COLO829 (cell line): ENCODE data around the gene MBD5.
A peak's percentile ranks its signal among the peaks of the same experiment; 100 is the strongest.
"Not testable (repeated sequence)": the region's sequence is repeated elsewhere in the genome, so short reads cannot be mapped to it uniquely, and the experiment has no call there.

Experiments
- DNase-seq: peaks from one replicate; pipeline ENCODE4 v3.0.0; 2012; ENCODE audit warnings: low spot score

Gene MBD5

DNA sequence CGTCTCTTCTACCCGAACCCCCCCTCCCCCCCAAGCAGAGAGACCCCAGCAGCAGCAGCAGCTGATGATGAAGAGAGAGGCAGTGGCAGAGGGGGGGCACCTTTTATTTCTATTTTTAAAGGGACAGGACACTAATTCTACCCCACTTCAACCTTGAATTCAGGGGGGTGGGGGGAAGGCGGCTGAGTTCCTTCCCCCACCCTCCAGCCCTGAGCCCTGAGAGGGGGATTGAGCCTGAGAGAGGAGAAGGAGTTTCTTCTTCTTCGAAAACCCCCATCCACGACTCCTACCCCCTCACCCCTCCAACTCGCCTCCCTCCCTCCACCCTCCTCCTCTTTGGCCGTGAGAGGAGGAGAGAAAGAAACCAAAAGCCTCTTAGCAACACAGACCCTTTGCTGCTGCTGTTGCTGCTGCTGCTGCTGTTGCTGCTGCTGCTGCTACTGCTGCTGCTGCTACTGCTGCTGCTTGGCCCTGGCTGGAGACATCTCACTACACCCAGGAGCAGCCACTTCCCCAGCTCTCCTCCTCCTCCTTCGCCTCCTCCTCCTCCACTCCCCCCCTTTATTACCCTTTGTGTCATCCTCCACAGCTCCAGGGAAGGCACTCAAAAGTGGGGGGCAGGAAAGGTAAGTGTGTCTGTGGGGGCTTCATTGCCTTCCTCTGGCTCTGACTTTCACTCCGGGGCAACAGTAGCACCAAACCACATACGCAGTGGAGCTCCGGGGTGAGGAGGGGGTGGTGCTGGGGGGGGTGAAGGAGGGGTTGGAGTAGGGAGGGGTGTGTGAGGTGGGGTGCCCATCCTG is at the start of gene MBD5:
Gene MBD5, plus strand, starts transcription at position 33 of the 803 bp plus-strand sequence.
- DNase-seq = peak; percentile 33

DNA sequence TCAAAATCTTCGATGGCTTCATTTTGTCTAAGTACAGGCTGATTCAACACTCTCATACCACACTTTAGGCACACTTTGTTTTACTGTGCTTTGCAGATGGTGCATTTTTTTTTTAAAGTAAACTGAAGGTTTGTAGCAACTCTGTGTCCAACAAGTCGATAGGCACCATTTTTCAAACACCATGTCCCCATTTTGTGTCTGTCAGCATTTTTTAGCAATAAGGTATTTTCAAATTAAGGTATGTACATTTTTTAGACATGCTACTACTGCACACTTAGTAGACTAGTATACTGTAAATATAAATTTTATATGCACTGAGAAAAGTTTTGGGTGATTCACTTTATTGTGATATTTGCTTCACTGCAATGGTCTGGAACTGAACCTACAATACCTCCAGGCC is 44.8 kb upstream of the MBD5 start:
- DNase-seq = no peak

DNA sequence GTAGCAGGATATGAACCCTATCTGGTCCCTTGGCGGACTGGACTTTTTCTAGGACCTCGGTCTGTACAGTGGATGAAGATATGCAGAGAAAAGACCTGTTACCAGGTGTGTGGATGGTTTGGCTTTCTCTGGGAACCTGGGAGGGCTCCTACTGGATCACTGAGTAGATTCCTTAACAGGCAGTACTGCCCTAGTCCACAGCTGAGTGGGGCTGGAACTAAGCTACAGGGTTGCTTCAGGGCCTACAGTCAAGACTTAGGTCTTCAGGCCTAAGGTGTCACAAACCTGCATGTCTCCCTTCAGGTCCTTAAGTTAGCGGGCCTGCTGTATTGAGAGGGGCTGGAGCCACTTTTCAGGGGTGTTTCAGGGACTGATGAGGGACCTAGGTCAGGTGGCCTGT is 43.2 kb upstream of the MBD5 start:
- DNase-seq = no peak

DNA sequence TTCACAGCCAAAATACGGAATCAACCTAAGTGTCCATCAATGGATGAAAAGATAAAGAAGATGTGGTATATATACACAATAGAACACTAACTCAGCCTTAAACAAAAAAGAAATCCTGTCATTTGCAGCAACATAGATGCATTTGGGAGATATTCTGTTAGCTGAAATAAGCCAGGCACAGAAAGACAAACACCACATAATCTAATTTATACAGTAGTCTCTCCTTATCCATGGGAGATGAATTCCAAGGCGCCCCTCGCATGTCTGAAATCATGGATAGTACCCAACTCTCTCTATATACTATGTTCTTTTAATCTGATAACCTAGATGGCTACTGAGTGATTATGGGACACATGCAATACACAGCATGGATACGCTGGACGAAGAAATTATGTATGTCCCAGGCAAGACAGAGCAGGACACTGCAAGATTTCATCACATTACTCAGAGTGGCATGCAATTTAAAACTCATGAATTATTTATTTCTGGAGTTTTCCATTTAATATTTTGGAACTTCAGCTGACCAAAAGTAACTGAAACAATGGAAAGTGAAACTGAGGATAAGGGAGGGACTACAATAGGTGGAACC is 39.9 kb upstream of the MBD5 start:
- DNase-seq = no peak

DNA sequence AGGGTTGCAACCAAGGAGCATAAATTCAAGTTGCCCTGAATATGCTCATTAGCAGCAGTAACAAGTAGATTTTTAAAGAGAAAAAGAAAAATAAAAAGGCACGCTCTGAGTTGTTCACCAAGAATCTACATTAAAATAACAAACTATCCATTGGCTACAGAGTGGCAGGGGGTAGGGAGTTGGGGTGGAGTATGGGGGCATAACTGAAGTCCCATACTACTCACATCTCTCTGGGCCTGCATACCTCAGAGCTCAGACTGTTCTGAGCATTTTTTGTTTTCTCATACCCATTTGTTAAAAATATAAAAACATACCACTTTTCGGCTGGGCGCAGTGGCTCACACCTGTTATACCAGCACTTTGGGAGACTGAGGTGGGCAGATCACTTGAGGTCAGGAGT is 31.8 kb upstream of the MBD5 start:
- no peak for DNase-seq

DNA sequence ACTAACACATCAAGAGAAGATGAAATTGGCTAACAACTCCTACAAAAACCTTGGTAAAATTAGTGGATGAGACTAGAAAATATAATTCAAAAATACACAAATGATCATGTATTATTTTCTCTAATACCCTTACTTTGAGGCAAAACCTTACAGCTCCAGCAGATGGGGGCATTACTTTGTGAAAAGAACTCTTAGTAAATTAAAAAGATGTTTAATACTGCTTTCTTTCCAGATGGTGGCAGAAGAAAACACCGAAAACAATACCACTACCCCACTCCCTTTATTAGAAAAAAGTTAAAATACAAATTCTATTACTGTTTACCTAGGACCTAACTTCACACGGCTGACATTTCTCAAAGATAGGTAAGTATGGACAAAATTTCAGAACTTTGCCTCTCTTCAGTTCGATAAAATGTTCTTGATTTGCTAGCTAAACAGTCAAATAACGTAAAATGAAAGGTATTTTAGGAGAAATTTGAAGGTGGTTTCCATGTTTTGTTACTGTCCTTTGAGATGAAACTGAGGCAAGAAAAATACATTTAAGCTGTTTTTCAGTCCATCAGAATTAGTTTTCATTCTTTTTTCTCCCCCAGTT is 31.0 kb upstream of the MBD5 start:
- peak; percentile 76 for DNase-seq

DNA sequence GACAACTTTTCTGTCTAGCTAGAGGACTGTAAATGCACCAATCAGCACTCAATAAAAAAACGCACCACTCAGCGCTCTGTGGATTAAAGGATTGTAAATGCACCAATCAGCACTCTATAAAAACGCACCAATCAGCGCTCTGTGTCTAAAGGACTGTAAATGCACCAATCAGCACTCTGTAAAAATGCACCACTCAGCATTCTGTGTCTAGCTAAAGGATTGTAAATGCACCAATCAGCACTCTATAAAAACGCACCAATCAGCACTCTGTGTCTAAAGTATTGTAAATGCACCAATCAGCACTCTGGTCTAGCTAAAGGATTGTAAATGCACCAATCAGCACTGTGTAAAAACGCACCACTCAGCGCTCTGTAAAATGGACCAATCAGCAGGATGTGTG is 25.9 kb upstream of the MBD5 start:
- DNase-seq = not testable (repeated sequence)

DNA sequence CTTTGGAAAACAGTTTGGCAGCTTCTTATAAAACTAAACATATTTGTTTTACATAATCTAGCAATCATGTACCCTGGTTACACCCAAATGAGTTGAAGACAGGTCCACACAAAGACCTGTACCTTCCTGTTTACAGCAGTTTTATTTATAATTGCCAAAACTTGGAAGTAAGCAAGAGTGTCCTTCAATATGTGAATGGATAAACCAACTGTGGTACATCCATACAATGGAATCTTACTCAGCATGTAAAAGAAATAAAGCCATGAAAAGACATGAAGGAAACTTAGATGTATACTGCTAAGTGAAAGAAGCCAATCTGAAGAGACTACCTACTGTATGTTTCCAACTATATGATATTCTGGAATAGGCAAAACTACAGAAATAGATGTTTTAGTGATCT is 24.1 kb upstream of the MBD5 start:
- DNase-seq = no peak

DNA sequence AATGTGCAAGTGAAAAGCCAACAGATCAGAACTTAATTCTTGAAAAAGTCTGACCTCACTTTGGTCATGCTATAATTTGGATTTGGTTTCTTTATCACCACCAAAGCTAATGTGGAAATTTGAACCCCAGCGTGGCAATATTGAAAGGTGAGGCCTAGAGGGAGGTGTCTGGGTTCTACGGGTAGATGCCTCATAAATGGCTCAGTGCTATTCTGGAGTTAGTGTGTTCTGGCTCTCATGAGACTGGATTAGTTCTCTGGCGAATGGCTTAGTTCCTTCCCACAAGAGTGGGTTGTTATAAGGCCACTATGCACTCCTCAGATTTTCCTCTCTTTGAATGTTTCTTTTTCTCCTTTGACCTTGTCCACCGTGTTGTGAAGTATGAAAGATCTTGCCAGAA is 22.7 kb upstream of the MBD5 start:
- DNase-seq = no peak

DNA sequence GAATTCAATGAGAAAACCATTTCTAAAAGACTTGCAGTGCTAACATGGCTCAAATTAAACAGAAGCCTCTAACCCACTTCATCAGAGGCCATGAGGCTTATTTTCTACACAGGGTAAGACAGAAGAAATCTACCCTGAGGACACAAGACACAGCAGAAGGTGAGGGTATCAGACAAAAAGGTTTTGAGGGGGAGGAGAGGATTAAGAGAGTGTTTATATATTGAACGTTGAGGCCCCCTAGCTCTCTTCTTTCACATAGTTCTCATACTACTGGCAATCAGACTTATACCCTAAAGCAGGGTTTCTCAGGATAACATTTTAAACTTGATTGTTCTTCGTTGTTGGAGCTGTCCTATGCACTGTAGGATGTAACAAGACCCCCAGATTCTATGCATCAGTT is 21.8 kb upstream of the MBD5 start:
- no peak for DNase-seq

DNA sequence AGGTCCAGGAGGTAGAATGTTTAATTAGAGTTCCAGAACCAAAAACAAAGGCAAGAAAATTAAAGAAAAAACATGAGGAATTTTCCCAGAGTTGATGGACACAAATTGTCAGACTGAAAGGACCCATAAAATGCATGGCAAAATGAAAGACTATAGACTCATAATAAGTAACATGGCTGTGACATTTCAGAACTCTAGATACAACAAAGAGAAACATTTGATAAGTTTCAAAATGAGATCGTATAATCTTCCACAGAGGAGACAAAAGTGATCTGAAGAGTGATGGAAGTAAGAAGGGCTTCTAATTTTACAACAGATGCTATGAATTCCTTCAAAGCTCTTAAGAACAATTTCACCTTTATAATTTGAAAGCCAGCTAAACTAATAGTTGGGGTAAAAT is 20.8 kb upstream of the MBD5 start:
- no peak for DNase-seq

DNA sequence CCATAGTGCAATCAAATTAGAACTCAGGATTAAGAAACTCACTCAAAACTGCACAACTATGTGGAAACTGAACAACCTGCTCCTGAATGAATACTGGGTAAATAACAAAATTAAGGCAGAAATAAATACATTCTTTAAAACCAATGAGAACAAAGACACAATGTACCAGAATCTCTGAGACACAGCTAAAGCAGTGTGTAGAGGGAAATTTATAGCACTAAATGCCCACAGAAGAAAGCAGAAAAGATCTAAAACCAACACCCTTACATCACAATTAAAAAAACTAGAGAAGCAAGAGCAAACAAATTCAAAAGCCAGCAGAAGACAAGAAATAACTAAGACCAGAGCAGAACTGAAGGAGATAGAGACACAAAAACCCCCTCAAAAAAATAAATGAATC is 18.5 kb upstream of the MBD5 start:
- DNase-seq = not testable (repeated sequence)

DNA sequence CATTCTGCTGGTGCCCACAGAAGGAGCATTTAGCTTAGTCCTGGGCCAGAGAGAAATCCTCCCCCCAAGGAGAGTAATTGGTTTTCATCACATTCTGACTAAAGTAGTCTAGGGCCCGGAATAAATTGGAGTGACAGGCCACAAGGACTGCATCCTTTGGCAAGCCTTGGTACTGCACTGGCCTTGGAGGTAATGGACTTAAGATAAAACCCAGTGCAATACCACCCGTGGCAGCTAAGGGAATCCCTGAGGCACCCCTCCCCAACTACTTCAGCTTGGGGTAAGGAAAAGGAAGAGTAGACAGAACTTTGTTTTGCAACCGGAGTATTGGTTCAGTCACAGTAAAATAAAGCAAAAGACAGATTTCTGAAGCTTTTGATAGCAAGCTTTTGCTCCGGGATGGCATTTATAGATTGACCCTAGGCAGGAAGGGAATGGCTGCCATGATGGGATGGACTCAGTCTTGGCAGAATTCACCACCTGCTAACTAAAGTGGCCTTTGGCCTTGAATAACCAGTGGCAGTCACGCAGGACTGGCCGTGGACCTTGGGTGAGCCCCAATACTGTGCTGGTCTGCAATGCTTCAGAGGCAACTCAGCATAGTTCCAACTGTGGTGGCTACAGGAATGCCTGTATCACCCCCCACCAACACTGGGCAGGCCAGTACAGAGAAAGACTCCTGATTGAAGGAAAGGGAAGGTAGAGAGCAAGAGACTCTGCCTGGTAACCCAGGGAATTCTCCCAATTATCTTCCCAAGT is 14.5 kb upstream of the MBD5 start:
- DNase-seq = no peak

DNA sequence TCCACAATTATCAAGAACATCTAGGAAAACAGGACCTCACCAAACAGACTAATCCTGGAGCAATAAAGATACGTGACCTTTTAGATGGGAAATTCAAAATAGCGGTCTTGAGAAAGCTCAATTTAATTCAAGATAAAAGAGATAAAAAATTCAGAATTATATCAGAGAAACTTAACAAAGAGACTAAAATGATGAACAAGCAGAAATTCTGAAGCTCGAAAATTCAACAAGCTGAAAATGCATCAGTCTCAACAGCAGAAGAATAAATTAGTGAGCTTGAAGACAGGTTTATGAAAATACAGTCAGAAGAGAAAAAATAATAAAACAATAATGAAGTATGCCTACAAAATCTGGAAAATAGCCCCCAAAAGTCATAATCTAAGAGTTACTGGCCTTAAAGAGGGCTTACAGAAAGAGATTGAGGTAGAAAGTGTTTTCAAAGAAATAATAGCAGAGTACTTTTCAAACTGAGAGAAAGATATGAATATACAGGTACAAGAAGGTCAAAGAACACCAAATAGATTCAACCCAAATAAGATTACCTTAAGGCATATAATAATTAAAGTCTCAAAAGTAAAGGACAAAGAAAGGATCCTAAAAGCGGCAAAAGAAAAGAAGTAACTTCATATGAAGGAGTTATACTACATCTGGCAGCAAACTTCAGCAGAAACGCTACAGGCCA is 13.5 kb upstream of the MBD5 start:
- no peak for DNase-seq

DNA sequence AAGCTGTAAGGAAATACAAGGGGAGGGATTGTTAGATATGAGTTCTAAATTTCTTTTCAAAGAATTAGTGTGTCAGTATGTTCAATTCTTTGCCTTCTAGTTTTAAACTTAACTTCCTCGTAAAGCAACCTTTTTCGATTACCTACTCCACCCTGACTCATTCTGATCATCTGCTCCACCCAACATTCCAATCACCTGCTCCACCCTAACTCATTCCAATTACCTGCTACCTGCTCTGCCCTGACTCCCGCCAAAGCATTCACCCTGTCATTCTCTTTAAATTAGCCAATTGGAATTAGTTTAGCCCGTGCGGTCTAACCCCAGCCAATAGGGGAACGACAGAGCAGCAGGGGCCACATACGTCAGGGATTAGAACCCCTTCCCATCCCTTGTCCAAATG is 12.5 kb upstream of the MBD5 start:
- not testable (repeated sequence) for DNase-seq

DNA sequence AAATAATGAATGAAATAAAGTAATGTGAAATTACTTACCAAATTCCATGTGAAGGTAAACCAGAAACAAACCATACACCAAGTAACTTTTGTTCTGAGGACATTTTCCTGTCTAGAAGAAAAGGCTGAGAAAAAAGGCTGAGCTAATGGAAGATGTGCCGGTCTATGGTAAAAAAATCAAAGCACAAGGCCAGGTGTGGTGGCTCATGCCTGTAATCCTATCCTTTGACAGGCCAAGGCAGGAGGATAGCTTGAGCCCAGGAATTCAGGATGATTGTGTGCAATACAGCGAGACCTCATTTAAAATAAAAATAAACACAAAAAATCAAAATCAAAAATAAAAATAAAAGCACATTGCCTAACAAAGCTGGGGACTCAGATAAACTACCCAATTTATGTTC is 7.0 kb upstream of the MBD5 start:
- DNase-seq = no peak

DNA sequence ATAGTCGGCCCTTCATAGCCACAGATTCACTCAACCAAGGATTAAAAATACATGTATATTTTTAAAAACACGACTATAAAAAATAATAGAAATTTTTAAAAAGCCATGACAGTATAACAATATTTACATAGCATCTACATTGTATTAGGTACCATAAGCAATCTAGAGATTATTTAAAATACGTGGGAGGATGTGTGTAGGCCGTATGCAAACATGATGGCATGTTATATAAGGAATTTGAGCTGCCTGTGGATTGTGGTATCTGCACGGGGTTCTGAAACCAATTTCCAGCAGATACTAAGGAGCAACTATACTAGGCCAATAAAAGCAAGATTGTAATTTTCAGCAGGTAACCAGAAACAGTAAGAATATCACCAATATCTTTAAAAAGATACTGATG is 6.3 kb upstream of the MBD5 start:
- no peak for DNase-seq

DNA sequence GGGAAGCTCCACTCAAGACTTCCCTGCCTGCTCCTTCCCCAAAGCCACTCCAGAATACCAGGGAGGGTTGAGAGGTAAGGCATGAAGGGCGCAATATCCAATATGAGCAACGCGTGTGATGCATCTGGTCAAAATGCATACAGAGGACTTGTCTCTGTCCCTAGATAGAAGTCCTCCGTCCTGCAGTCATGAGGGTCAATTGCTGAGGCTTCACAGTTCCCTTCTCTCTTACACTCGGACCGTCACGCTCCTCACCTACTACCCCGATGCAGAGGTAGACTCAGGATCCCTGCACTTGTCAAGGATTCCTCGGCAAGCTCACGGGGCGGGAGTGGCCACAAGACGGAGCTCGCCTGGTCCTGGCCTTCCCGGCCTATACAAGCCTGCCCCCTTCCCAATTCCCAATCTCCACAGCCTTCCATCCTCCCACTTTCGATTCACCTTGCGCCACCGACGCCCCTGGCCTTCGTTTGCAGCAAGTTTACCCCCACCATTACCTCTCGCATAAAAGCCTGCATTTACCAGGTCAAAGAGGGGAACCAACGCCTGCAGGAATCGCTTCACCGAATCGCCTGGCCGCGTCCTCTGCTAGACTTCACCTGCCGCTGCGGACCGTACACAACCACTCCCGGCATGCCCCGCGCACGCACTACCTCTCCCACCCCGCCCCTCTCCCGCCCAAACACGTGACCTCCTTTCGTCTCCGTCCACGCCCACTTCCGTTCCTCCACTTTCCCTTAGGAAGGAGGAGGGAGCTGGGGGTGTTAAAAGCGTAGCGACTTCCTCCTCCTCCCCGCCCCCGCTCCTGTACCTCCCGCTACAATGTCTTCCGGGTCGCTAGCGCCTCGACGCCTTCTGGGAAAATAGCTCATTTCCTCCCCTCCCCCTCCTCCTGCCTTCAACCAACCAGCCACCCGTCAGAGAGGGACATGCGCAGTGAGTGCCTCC is 506 bp upstream of the MBD5 start, which contains the start of gene ORC4:
Gene ORC4, minus strand, starts transcription at position 627 of the 948 bp plus-strand sequence. CDS start 44,779 bp downstream, outside the sequence.
- DNase-seq = peak; percentile 97

DNA sequence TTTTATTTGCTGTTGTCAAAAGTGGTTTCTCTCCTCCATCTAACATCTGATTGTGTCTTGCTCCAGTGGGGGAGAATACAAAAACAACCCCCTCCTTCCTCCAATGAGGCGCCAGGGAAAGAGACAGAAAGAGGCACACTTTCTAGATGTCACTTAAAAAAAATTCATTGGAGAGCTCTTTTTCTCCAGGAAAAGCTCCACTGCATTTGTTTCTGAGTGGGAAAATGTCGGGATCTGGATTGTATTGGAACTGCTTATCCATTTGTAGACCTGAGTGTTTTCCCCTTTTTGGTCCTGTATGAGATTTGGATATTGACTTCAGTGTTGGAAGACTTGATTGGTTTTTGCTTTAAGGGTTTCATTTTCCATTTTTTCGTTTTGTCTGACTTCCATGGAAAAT is 995 bp downstream of the MBD5 start:
- DNase-seq = no peak

DNA sequence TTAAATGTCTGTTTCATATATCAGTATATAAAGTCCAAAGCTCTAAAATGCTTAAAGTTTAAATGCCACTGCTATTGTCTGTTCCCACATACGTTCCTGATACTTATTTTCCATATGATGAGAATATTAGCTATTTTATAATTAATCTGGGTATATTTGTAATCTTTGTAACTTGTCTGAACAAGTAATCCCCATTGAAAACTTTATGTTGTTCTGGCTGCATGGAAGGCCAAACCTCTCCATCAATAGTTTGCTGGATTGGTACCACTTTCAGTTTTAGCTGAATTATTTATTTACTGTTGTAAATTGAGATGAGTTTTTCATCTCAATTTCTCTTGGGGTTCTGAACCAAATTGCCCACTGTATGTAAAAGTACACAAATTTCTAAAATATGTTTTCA is 1.5 kb downstream of the MBD5 start:
- no peak for DNase-seq

DNA sequence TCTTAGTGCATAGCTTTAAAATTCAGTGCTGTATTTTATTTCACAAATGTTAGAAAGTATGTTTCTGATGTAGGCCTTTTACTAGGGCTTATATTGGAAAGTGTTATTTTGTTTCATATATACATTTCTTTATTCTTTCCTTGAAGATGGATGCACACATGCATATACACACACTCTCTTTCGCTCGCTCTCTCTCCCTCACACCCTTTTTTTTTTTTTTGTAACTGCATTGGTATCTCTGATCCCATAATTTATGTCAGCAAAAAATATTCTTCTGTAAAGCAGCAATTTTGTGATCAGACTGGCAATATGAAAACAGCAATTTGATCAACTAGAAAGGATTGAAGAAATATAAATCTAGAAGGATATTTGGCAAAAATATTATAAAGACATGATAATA is 2.0 kb downstream of the MBD5 start:
- no peak for DNase-seq
